DND-41 (cell line): Measurements from ENCODE around the gene ZNF554.
"Not testable (repeated sequence)": the region's sequence is repeated elsewhere in the genome, so short reads cannot be mapped to it uniquely, and the experiment has no call there.

Experiments used
- ATAC-seq: fragments of 200-7000 bp; cut with Tn5 transposase; 3 replicates; pipeline ENCODE4 v1.9.1; 2021; ENCODE audit warnings: low read depth; ENCODE audit not compliant: insufficient read depth
- DNase-seq: peaks from one replicate; pipeline ENCODE4 v3.0.0-alpha.2; 2020
- H2AFZ ChIP-seq: 2 replicates; pipeline ENCODE4 v1.6.0; 2012; ENCODE audit warnings: low read depth, low read length
- H3K27ac ChIP-seq: 2 replicates; pipeline ENCODE4 v1.5.1; 2012; ENCODE audit warnings: low read length, inconsistent platforms
- H3K27me3 ChIP-seq: fragments of 200-600 bp; sonication (generic); 2 replicates; pipeline ENCODE4 v1.6.0; 2012; ENCODE audit warnings: low read length, mild to moderate bottlenecking, inconsistent platforms; ENCODE audit not compliant: insufficient read depth, poor library complexity
- H3K36me3 ChIP-seq: 2 replicates; pipeline ENCODE4 v1.5.1; 2012; ENCODE audit warnings: low read length, inconsistent platforms; ENCODE audit not compliant: insufficient read depth
- H3K4me1 ChIP-seq: 2 replicates; pipeline ENCODE4 v1.5.1; 2012; ENCODE audit warnings: mild to moderate bottlenecking, low read length; ENCODE audit not compliant: insufficient read depth
- H3K4me2 ChIP-seq: 2 replicates; pipeline ENCODE4 v1.6.0; 2012; ENCODE audit warnings: mild to moderate bottlenecking, moderate library complexity, low read length, inconsistent platforms; ENCODE audit not compliant: insufficient read depth
- H3K4me3 ChIP-seq, 2 experiments: fragments of 200-600 bp in 1 of 2; shearing (Covaris generic) in 1 of 2; 2 replicates each; pipeline ENCODE4 v1.5.1; 2012 to 2016; ENCODE audit warnings: inconsistent platforms in 2 of 2, low read length in 2 of 2, mild to moderate bottlenecking in 2 of 2, low read depth in 1 of 2, moderate library complexity in 1 of 2
- H3K79me2 ChIP-seq: 2 replicates; pipeline ENCODE4 v1.6.0; 2012; ENCODE audit warnings: low read length, inconsistent platforms; ENCODE audit not compliant: insufficient read depth
- H3K9ac ChIP-seq: 2 replicates; pipeline ENCODE4 v1.6.0; 2012; ENCODE audit warnings: low read depth, mild to moderate bottlenecking, inconsistent platforms, low read length, moderate library complexity
- H3K9me3 ChIP-seq: 2 replicates; pipeline ENCODE4 v1.5.1; 2012; ENCODE audit warnings: low read length, moderate library complexity, mild to moderate bottlenecking, inconsistent platforms; ENCODE audit not compliant: insufficient read depth, severe bottlenecking
- H4K20me1 ChIP-seq: 2 replicates; pipeline ENCODE4 v1.6.0; 2012; ENCODE audit warnings: low read length; ENCODE audit not compliant: insufficient read depth
- EZH2 ChIP-seq: IDR thresholded peaks from 3 replicates; pipeline ENCODE4 v1.6.1; 2012; ENCODE audit warnings: borderline replicate concordance, low read depth, mild to moderate bottlenecking, moderate library complexity, low read length, inconsistent platforms; ENCODE audit not compliant: severe bottlenecking
- TF ChIP-seq, protein P1 (sequence below): IDR thresholded peaks from 2 replicates; pipeline ENCODE4 v1.5.1; 2012; ENCODE audit warnings: borderline replicate concordance, low read length, moderate library complexity, mild to moderate bottlenecking; ENCODE audit not compliant: poor library complexity, severe bottlenecking; ENCODE audit errors: extremely low read depth

Gene ZNF554

DNA sequence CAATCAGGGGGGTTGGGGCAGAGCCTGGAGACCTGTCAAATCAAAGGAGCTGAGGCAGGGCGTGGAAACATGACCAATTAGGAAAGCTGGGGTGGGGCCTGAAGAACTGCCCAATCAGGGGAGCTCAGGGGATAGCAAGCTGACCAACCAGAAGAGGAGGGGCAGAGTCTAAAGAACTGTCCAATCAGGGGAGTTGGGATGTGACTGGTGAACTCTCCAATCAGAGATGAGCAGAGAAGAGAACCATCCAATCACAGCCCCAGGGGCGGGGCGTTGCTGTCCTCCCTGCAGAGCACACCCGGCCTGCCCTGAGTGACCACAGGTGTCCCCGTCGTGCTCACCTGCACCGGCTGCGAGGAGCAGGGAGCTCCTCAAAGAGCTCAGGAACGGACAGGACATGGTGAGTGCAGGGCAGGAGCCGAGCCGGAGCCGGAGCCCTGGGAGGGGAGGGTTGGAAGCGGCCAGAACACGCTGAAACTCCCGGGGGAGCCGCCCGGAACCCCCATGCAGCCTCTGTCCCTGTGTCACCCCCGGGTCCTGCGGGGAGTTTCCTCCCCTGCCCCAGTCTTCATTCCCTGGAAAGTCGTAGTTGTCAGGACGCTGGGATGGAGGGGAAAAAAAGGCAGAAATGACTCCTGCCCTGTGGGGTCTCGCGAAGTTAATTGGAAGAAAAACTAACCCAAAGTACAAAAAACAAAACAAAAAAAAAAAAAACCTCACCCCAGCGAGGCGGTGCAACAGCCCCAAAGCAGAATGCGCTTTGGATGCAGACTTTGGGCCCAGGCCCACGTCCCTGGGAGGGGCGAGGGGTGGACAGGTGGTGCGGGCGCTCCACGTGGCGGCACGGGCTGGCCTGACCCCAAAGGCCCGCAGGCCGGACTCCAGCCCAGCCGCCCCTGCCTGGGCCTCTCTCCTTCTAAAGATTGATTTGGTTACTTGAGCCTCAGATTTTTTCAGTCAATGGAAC lies 47.6 kb downstream of the ZNF554 start, which contains the start of gene ZNF556:
Gene ZNF556, plus strand, starts transcription at position 311 of the 967 bp plus-strand sequence. Its CDS starts 87 bp downstream, at position 398.
- Histone ChIP-seq H2AFZ (no peak within 1 kb of the TSS), H3K9ac (peak within 1 kb of the TSS; percentile 35; the same call in 1 of the 2 replicates), H3K36me3 (no peaks in the 10 kb centered on the region), H3K9me3 (no peaks in the 10 kb centered on the region), H3K27me3 (no peaks in the 10 kb centered on the region), H3K27ac (peak within 1 kb of the TSS; percentile 70), H3K4me3 (no peak within 1 kb of the TSS), H3K4me1 (peaks cover 32% of the 10 kb centered on the region), H3K4me2 (0 out of 2 replicates have a peak within 1 kb of the TSS, but pooled peaks have one; percentile 10), H4K20me1 (no peaks in the 10 kb centered on the region), H3K79me2 (no peaks in the 10 kb centered on the region)
- DNase-seq (peak; percentile 32), ATAC-seq (peak; percentile 56)
- TF ChIP-seq, protein P1, sequence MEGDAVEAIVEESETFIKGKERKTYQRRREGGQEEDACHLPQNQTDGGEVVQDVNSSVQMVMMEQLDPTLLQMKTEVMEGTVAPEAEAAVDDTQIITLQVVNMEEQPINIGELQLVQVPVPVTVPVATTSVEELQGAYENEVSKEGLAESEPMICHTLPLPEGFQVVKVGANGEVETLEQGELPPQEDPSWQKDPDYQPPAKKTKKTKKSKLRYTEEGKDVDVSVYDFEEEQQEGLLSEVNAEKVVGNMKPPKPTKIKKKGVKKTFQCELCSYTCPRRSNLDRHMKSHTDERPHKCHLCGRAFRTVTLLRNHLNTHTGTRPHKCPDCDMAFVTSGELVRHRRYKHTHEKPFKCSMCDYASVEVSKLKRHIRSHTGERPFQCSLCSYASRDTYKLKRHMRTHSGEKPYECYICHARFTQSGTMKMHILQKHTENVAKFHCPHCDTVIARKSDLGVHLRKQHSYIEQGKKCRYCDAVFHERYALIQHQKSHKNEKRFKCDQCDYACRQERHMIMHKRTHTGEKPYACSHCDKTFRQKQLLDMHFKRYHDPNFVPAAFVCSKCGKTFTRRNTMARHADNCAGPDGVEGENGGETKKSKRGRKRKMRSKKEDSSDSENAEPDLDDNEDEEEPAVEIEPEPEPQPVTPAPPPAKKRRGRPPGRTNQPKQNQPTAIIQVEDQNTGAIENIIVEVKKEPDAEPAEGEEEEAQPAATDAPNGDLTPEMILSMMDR, result no peak

DNA sequence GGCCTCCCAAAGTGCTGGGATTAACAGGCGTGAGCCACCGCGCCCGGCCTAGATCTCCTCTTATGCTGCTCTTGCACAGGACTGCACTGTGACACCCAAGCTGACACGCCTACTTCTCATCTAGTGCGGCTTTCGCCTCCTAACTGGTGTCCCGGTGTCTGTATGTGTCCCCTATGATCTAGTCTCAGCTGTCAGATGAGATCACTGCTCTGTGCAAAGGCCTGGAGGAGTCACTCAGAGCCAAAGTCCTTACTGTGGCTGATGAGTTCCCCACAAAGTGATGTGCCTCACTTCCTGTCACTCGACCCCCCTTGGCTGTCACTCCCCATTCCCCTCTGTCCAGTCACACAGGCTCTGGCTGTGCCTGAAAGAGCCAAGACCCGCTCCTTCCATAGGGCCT lies 50.0 kb downstream of the ZNF554 start:
- Histone ChIP-seq H3K79me2 (no peaks in the 10 kb centered on the region), H3K27ac (peak overlapping the region; percentile 1; the same call in 1 of the 2 replicates), H2AFZ (no peak overlapping the region), H4K20me1 (no peaks in the 10 kb centered on the region), H3K4me1 (peaks cover 23% of the 10 kb centered on the region), H3K27me3 (no peaks in the 10 kb centered on the region), H3K4me3 (no peak overlapping the region), H3K4me2 (no peak overlapping the region), H3K9me3 (no peaks in the 10 kb centered on the region), H3K36me3 (no peaks in the 10 kb centered on the region), H3K9ac (no peak overlapping the region)
- DNase-seq (no peak), ATAC-seq (peak; percentile 20; the same call in 1 of the 3 replicates)
- TF ChIP-seq EZH2, result no peak
- TF ChIP-seq, protein P1, result no peak

DNA sequence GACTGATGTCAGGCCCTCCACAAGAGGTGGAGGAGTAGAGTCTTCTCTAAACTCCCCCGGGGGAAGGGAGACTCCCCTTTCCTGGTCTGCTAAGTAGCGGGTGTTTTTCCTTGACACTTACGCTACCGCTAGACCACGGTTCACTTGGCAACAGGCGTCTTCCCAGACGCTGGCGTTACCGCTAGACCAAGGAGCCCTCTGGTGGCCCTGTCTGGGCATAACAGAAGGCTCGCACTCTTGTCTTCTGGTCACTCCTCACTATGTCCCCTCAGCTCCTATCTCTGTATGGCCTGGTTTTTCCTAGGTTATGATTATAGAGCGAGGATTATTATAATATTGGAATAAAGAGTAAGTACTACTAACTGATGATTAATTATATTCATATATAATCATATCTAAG lies 52.5 kb downstream of the ZNF554 start:
- H3K79me2 ChIP-seq, ATAC-seq, H3K27ac ChIP-seq, H4K20me1 ChIP-seq, H3K36me3 ChIP-seq, H3K4me2 ChIP-seq, H3K9ac ChIP-seq, H3K4me3 ChIP-seq, H3K4me1 ChIP-seq, H3K27me3 ChIP-seq, DNase-seq, H2AFZ ChIP-seq: not testable (repeated sequence)
- peaks cover 10% of the 10 kb centered on the region for H3K9me3 ChIP-seq
